Endothelial cell (in vitro differentiated cells): Measurements from ENCODE around the gene CCSER1. TPM values are rescaled to one million over a fixed set of nuclear protein-coding genes. Genes with fewer than 3 reads are reported as not detected.

Experiments
- DNase-seq: peaks from one replicate; pipeline ENCODE4 v3.0.0; 2021; ENCODE audit warnings: low spot score
- H3K27ac Mint-ChIP-seq: one replicate; pipeline ENCODE4 v1.8.0; 2021; ENCODE audit warnings: mixed read lengths, inconsistent platforms; ENCODE audit not compliant: unreplicated experiment
- H3K27me3 Mint-ChIP-seq: one replicate; pipeline ENCODE4 v1.8.0; 2021; ENCODE audit warnings: mild to moderate bottlenecking, moderate library complexity, mixed read lengths, inconsistent platforms; ENCODE audit not compliant: unreplicated experiment
- H3K36me3 Mint-ChIP-seq: one replicate; pipeline ENCODE4 v1.8.0; 2021; ENCODE audit warnings: mild to moderate bottlenecking, low read depth, mixed read lengths, inconsistent platforms; ENCODE audit not compliant: unreplicated experiment
- H3K4me1 Mint-ChIP-seq: one replicate; pipeline ENCODE4 v1.8.0; 2021; ENCODE audit warnings: mild to moderate bottlenecking, mixed read lengths, inconsistent platforms; ENCODE audit not compliant: unreplicated experiment
- H3K4me3 Mint-ChIP-seq: one replicate; pipeline ENCODE4 v1.8.0; 2021; ENCODE audit warnings: mild to moderate bottlenecking, mixed read lengths, inconsistent platforms; ENCODE audit not compliant: unreplicated experiment
- H3K9me3 Mint-ChIP-seq: one replicate; pipeline ENCODE4 v1.8.0; 2021; ENCODE audit warnings: mixed read lengths, inconsistent platforms; ENCODE audit not compliant: unreplicated experiment
- total RNA-seq: library from RNA; stranded (reverse); fragmentation: NEBNext Ultra II Directional; extraction: Animal tissue kit (Norgen Biotek cat#: 25700); gene quantifications from one replicate; pipeline ENCODE4 v1.2.1, GENCODE V29; 2021; ENCODE audit not compliant: unreplicated experiment
- TF ChIP-seq, protein P1 (sequence below): fragments of 200-600 bp; sonication (generic); IDR thresholded peaks from one replicate; pipeline ENCODE4 v1.5.0; 2021; ENCODE audit warnings: antibody characterized with exemption; ENCODE audit not compliant: unreplicated experiment

Gene CCSER1
- total RNA-seq, 1 donor from 2014 or later = 3.0 TPM

GRCh38 chr4:90120037-90120436 lies 7.2 kb upstream of the CCSER1 start:
- Mint-ChIP-seq H3K9me3 (no peaks in the 10 kb centered on the region), H3K27ac (no peak overlapping the region), H3K4me1 (peaks cover 4% of the 10 kb centered on the region), H3K27me3 (no peaks in the 10 kb centered on the region), H3K36me3 (no peaks in the 10 kb centered on the region), H3K4me3 (no peak overlapping the region)
- TF ChIP-seq, protein P1, sequence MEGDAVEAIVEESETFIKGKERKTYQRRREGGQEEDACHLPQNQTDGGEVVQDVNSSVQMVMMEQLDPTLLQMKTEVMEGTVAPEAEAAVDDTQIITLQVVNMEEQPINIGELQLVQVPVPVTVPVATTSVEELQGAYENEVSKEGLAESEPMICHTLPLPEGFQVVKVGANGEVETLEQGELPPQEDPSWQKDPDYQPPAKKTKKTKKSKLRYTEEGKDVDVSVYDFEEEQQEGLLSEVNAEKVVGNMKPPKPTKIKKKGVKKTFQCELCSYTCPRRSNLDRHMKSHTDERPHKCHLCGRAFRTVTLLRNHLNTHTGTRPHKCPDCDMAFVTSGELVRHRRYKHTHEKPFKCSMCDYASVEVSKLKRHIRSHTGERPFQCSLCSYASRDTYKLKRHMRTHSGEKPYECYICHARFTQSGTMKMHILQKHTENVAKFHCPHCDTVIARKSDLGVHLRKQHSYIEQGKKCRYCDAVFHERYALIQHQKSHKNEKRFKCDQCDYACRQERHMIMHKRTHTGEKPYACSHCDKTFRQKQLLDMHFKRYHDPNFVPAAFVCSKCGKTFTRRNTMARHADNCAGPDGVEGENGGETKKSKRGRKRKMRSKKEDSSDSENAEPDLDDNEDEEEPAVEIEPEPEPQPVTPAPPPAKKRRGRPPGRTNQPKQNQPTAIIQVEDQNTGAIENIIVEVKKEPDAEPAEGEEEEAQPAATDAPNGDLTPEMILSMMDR = no peak
- no peak for DNase-seq

DNA sequence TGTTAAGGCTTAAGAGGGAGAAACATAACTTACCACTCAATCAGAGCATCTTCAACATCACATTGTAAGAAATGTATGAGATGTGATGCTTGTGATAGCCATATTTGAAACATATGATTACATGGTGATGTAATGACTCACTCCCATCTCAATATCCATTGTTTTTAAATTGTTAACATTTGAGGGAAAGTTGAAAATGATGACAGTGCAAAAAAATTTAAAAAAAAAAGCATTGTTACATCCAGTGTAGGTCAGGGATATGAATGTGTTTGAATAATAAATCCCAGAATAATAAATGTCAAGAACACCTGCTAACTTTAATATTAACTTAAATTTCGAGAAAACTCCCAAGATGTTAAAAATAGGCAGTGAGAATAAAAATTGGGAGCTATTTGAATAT lies 6.4 kb upstream of the CCSER1 start:
- no peaks in the 10 kb centered on the region for H3K27me3 Mint-ChIP-seq
- H3K4me3 Mint-ChIP-seq = no peak overlapping the region
- H3K36me3 Mint-ChIP-seq = no peaks in the 10 kb centered on the region
- TF ChIP-seq, protein P1 = no peak
- no peak for DNase-seq
- peaks cover 4% of the 10 kb centered on the region for H3K4me1 Mint-ChIP-seq
- no peaks in the 10 kb centered on the region for H3K9me3 Mint-ChIP-seq
- no peak overlapping the region for H3K27ac Mint-ChIP-seq

- TF ChIP-seq, protein P1 = no peak
- H3K27ac Mint-ChIP-seq = no peak overlapping the region
- peaks cover 2% of the 10 kb centered on the region for H3K27me3 Mint-ChIP-seq
- no peak overlapping the region for H3K4me3 Mint-ChIP-seq
- H3K4me1 Mint-ChIP-seq = peaks cover 6% of the 10 kb centered on the region
- peaks cover 3% of the 10 kb centered on the region for H3K36me3 Mint-ChIP-seq
- DNase-seq = no peak
- H3K9me3 Mint-ChIP-seq = no peaks in the 10 kb centered on the region
These were observed 5.4 kb upstream of the CCSER1 start for GRCh38 chr4:90121676-90122354.

DNA sequence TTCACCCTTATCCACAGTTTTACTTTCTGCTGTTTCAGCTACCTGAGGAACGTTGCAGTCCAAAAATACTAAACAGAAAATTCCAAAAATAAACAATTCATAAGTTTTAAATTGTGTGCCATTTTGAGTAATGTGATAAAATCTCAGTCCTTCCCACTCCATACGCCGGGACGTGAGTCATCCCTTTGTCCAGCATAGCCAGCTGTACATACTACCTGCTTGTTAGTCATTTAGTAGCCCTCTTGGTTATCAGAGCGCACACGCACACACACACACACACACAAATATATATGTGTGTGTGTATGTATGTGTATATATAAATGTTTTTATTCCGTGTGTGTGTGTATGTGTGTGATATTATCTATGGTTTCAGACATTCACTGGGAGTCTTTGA lies 4.8 kb upstream of the CCSER1 start:
- DNase-seq = no peak
- no peaks in the 10 kb centered on the region for H3K9me3 Mint-ChIP-seq
- TF ChIP-seq, protein P1 = no peak
- H3K27ac Mint-ChIP-seq = no peak overlapping the region
- peaks cover 4% of the 10 kb centered on the region for H3K36me3 Mint-ChIP-seq
- H3K27me3 Mint-ChIP-seq = peaks cover 5% of the 10 kb centered on the region
- peaks cover 7% of the 10 kb centered on the region for H3K4me1 Mint-ChIP-seq
- H3K4me3 Mint-ChIP-seq = no peak overlapping the region

DNA sequence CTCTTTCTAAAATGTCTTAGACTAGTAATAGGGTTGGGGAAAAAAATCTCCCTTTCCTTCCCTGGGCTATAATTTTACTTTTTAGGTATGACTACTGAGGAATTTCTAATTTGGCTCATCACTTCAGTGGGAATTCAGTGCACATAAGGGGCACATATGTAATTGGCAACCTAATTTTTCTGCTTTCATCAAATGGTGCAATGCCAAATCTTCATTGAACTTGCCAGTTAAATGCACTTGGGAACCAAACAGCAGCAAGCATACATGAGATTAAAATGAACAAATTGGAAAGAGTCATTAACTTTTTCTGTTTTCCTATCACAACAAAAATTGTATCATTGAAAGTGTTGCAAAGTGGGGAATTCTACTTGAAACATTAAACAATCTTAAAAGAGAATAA lies 2.9 kb upstream of the CCSER1 start:
- no peaks in the 10 kb centered on the region for H3K9me3 Mint-ChIP-seq
- DNase-seq = no peak
- no peak overlapping the region for H3K4me3 Mint-ChIP-seq
- H3K36me3 Mint-ChIP-seq = peaks cover 10% of the 10 kb centered on the region
- peaks cover 12% of the 10 kb centered on the region for H3K27me3 Mint-ChIP-seq
- TF ChIP-seq, protein P1 = no peak
- H3K4me1 Mint-ChIP-seq = peaks cover 13% of the 10 kb centered on the region
- no peak overlapping the region for H3K27ac Mint-ChIP-seq
